GM13976 (cell line): ENCODE data around the gene OR2T35.

ENCODE experiments used
- DNase-seq: peaks from one replicate; pipeline ENCODE4 v3.0.0; 2012; ENCODE audit warnings: low spot score
- CTCF ChIP-seq: IDR thresholded peaks from 2 replicates; pipeline ENCODE4 v1.5.1; 2012; ENCODE audit warnings: borderline replicate concordance, mild to moderate bottlenecking; ENCODE audit not compliant: insufficient read depth; ENCODE audit errors: extremely low read depth, missing control alignments, control extremely low read depth
- in situ Hi-C: fragments of 300-500 bp; cut with MboI; formaldehyde crosslinking; loops from one replicate; pipeline ENCODE4 v1.12.0; 2022; ENCODE audit warnings: low sequenced_read_pairs, mixed read lengths, inconsistent platforms; ENCODE audit not compliant: unreplicated experiment

The OR2T35 gene

GRCh38 chr1:248613742-248614141 lies 31.3 kb downstream of the OR2T35 start:
- TF ChIP-seq CTCF = no peak
- in situ Hi-C loops = loop anchor here (10.0 kb wide), 1 partner anchor 209 kb away; the partner anchor contains the start of gene OR2T1

DNA sequence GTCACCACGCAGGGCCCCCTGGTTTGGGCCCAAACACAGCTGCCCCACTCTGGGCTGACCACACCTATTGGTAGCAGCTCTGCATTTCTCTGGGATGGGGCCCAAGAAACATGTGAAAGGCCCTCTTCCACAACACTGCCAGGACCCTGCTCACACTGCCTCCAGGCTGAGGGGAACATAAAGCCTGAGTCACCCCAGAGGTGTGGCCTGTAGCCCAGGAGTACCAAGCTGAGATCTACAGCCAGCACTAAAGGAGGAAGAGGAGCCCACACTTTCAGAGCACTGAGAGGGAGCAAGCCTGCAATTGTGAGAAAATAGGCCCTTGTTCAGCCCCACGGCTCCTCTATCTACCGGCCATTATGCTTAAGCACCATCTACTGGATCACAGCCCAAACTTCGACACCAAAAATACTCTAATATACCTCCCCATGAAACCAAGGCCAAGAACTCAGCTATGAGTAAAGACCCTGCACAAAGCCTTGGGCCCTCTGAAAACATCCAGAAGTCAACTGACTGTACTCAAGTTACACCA lies 33.1 kb downstream of the OR2T35 start:
- TF ChIP-seq CTCF = no peak
- no peak for DNase-seq
- in situ Hi-C loops = loop anchor here (10.0 kb wide), 1 partner anchor 207 kb away; the partner anchor contains the start of gene OR2T1

More at GRCh38 chr1:248613742-248614141, 31.3 kb downstream of the OR2T35 start:
- DNase-seq = no peak

- TF ChIP-seq CTCF = no peak
- no peak for DNase-seq
- in situ Hi-C loops = loop anchor here (10.0 kb wide), 1 partner anchor 206 kb away; the partner anchor contains the start of gene OR2T1
Measured at GRCh38 chr1:248610301-248610700, 34.8 kb downstream of the OR2T35 start.

- in situ Hi-C loops = no loop called here
- DNase-seq = no peak
- TF ChIP-seq CTCF = no peak
Measured at GRCh38 chr1:248599396-248599795, 45.7 kb downstream of the OR2T35 start.

DNA sequence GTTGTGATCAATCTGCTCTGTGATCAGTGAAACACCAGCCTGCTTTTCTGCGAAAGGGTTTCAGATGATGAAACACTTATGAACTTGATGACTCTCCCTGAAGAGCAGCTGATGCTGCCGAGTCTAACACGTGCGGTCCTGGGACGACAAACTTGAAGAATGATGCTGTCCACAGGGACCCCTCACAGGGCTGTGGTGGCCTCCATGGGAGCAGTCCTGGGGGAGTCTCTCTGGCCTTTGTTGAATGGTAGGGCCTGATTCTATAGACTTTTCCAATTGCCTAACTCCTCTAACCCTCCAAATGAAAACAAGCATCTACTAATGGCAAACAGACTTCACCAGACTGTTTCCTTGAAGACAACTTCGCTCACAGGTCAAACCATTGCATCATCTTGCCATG lies 47.5 kb downstream of the OR2T35 start, which contains the start of gene OR2T10:
OR2T10 (minus strand) TSS at position 112 of the 400 bp plus-strand sequence. CDS start 3,932 bp downstream, outside the sequence.
- in situ Hi-C loops = no loop called here
- TF ChIP-seq CTCF = no peak
- no peak for DNase-seq

GRCh38 chr1:248596615-248597014 lies 48.5 kb downstream of the OR2T35 start:
- in situ Hi-C loops = no loop called here
- TF ChIP-seq CTCF = no peak
- DNase-seq = no peak
